ENCODE results near the gene ARID5B.

The ARID5B gene

GRCh38 chr10:62029401-62029800 lies 127.9 kb downstream of the ARID5B start:
- no peak for TF ChIP-seq ZNF274 (IDR thresholded peaks at IDR 0.05; ENCODE audit: low read depth, low read length)

GRCh38 chr10:62031507-62031906 lies 130.0 kb downstream of the ARID5B start:
- no peak overlapping the region for H3K4me3 ChIP-seq (ENCODE audit: low read length)
- no peak for TF ChIP-seq ZNF274 (IDR thresholded peaks at IDR 0.05; ENCODE audit: low read depth, low read length)

More at GRCh38 chr10:62029401-62029800, 127.9 kb downstream of the ARID5B start:
- no peak overlapping the region for H3K4me3 ChIP-seq (ENCODE audit: low read length)

GRCh38 chr10:62033125-62033524 lies 131.6 kb downstream of the ARID5B start:
- no peak for TF ChIP-seq ZNF274 (IDR thresholded peaks at IDR 0.05; ENCODE audit: low read depth, low read length)
- no peak overlapping the region for H3K4me3 ChIP-seq (ENCODE audit: low read length)

- TF ChIP-seq ZNF274 (IDR thresholded peaks at IDR 0.05; ENCODE audit: low read depth, low read length): no peak
- no peak overlapping the region for H3K4me3 ChIP-seq (ENCODE audit: low read length)
Observed at GRCh38 chr10:62034096-62034640, 132.7 kb downstream of the ARID5B start.

- no peak for TF ChIP-seq ZNF274 (IDR thresholded peaks at IDR 0.05; ENCODE audit: low read depth, low read length)
- no peak overlapping the region for H3K4me3 ChIP-seq (ENCODE audit: low read length)
Observed at GRCh38 chr10:62036186-62037081, 134.9 kb downstream of the ARID5B start.

DNA sequence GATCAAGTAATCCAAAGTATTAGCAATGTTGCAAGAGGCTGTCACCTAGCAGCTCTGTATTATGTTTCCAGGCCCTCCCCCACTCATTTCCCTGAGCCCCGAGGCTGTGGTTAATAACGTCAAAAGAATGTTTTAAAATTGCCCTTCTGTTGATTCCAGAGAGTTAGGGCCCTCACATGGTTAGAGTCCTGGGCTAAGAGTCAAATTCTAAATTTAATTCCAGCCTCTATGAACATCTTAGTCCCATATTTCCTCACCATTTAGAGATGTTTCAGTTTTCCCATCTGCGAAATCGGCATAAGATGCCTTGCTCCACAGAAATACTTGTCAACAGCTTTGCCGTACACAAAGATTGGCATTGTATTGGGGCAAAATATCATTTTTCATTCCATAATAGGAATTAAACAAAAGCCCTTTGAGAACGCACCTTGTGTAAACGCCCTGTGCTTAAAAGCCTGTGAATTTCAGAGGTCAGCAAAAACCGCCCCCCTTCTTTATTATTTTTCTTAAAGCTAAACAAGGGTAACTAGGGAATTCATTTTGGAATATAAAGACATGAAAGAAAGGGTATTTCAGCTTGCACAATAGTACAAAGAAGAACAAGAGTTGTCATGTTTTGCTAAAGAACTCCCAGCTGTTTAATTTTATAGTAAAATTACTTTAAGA lies 135.8 kb downstream of the ARID5B start:
- H3K4me3 ChIP-seq (ENCODE audit: low read length): no peak overlapping the region
- TF ChIP-seq ZNF274 (IDR thresholded peaks at IDR 0.05; ENCODE audit: low read depth, low read length): no peak

DNA sequence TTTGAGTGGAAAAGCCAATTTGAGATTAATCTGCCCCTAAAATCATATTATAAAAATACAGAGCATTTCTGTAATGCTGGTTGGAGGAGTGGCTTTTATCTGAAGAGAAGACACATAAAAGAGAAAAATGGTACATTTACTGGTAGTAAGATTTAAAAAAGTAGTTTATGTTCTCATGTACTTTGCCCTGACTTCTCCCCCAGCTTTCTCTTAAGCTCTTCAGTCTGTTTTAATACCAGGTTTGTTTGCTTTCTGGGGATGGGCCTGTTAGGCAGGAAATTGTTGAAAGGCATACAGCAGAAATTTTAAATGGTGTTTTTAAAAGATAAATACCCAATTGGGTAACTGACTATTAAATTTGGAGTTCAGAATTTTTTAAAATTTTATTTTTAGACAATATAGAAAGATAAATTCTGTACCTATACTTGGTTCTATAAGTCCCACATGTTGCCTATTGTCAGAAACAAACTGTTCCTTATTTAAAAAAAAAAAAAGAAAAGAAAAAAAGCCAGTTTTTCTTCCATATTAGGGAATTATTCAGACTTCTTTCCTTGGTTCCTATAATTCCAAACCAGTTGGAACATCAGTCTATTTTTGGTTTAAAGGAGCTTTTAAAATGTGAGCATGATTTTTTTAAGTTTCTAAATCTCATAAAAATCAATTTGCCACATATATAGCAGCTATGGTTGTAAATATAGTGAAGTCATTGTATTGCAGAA lies 136.6 kb downstream of the ARID5B start:
- no peak overlapping the region for H3K4me3 ChIP-seq (ENCODE audit: low read length)
- no peak for TF ChIP-seq ZNF274 (IDR thresholded peaks at IDR 0.05; ENCODE audit: low read depth, low read length)

- TF ChIP-seq ZNF274 (IDR thresholded peaks at IDR 0.05; ENCODE audit: low read depth, low read length): no peak
- no peak overlapping the region for H3K4me3 ChIP-seq (ENCODE audit: low read length)
Observed at GRCh38 chr10:62038609-62039190, 137.2 kb downstream of the ARID5B start.

- H3K4me3 ChIP-seq (ENCODE audit: low read length): no peak overlapping the region
- TF ChIP-seq ZNF274 (IDR thresholded peaks at IDR 0.05; ENCODE audit: low read depth, low read length): no peak
Observed at GRCh38 chr10:62039954-62040353, 138.5 kb downstream of the ARID5B start.

DNA sequence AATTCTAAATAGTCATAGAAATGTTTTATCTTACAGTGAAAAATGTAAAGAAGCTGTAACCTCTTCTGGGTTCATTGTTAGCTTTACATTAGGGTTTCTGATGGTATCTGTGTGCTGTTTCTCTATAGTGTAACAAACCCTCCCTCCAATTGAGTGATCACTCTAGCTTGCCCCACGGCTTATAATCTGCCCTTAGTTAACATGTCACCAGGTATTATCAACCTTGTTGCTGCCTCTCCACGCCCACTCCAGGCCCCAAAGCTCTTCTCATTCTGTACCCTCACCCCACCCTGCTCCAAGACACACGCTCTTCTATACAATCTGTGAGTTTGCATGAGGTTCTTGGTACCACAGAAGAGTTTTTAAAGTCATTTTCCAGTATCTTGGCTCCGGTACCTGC lies 139.4 kb downstream of the ARID5B start:
- H3K4me3 ChIP-seq (ENCODE audit: low read length): no peak overlapping the region
- TF ChIP-seq ZNF274 (IDR thresholded peaks at IDR 0.05; ENCODE audit: low read depth, low read length): no peak

GRCh38 chr10:62043421-62044021 lies 142.0 kb downstream of the ARID5B start:
- no peak overlapping the region for H3K4me3 ChIP-seq (ENCODE audit: low read length)
- TF ChIP-seq ZNF274 (IDR thresholded peaks at IDR 0.05; ENCODE audit: low read depth, low read length): no peak

DNA sequence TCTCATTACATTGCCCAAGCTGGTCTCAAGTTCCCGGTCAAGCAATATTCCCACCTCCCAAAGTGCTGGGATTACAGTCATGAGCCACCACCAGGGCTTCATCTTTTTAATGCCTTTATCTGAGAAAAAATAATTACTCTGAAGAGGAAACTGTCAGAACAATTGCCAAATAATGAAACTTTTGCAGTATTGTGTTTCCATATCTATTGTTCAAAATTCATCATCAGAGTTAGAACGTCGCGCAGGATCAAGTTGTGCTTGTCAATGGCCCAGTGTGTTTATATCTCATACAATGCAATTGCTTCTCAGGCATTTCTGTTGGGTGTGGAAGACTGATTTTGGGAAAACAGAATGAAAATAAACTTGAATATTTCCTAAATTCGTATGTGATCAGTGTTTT lies 143.1 kb downstream of the ARID5B start:
- TF ChIP-seq ZNF274 (IDR thresholded peaks at IDR 0.05; ENCODE audit: low read depth, low read length): no peak
- H3K4me3 ChIP-seq (ENCODE audit: low read length): no peak overlapping the region; the same call in 1 of the 2 replicates

DNA sequence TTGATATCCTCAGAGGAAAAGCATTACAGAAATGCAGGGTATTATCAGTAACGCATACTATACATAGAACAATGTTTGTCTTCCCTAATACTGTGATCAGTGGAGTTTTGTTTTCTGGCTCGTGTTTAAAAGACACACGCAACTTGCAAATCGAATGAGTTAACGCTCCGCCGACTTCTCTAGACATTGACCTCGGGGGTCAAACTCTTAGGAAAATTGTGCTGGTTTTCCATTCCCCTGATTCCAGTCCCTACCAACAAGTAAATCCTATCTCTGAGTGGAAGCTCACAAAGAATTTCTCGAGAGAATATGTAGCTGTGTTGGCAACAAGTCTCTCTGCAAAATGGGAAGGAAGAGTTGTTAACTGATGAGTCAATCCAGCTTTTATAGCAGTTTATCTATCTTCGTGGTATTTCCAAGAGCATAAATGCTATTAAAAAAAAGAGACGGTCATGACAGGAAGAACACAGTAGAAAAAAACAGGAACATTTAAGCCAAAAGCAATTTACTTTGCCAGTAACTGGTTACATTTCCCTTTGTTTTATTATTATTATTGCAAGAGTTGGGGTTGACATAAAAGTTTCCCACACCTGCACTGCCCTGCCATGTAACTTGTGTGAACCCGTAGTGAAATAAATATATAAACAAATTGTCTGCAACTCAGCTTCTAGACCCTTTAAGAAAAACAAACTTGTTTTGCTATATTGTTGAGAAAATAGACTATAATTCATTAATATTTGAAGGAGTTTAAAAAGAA lies 144.4 kb downstream of the ARID5B start:
- TF ChIP-seq ZNF274 (IDR thresholded peaks at IDR 0.05; ENCODE audit: low read depth, low read length): no peak
- peak overlapping the region; percentile 41; the same call in 1 of the 2 replicates for H3K4me3 ChIP-seq (ENCODE audit: low read length)

Measured in GM08714 (cell line).